GM20431 (cell line): ENCODE data around the gene CDH4.

Experiments
- in situ Hi-C: fragments of 300-500 bp; cut with MseI, MboI; formaldehyde crosslinking; loops from one replicate; pipeline ENCODE4 v1.15.0; 2020; ENCODE audit warnings: low sequenced_read_pairs; ENCODE audit not compliant: unreplicated experiment

CDH4 gene

GRCh38 chr20:61728786-61729770 is 477.0 kb downstream of the CDH4 start:
- in situ Hi-C loops = no loop called here

DNA sequence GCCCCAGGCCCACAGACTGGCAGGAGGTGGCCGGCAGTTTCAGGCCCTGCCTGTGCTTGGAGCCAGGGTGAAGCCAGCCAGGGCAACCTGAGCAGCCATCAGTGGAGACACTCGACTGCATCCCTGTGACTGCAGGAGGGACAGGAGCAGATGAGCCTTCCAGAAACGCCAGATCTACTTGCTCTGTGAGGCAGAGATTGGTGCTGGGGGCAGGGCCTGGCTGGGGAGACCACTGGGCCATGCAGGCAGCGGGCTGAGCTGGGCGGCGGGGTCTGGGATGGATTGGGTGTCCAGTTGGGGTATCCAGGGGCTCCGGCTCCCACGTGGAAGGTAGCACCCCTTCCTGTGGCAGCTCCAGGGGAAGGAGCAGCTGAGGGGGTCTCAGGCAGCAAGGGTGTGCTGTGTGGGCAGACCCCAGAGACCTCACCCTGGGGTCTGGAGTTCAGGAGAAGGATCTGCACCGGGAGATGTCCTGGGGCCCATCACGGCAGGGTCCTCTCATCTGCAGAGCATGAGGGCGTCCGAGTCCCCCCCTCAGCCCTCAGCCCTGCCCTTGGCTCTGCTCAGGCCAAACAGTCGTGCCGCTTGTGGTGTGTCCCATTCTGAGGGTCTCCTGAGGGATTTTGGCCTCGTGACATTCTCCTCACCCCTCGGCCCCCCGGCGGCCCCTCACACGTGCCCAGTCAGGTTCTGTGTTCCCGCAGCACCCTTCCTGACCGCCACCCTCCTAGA is 478.7 kb downstream of the CDH4 start:
- in situ Hi-C loops = no loop called here

DNA sequence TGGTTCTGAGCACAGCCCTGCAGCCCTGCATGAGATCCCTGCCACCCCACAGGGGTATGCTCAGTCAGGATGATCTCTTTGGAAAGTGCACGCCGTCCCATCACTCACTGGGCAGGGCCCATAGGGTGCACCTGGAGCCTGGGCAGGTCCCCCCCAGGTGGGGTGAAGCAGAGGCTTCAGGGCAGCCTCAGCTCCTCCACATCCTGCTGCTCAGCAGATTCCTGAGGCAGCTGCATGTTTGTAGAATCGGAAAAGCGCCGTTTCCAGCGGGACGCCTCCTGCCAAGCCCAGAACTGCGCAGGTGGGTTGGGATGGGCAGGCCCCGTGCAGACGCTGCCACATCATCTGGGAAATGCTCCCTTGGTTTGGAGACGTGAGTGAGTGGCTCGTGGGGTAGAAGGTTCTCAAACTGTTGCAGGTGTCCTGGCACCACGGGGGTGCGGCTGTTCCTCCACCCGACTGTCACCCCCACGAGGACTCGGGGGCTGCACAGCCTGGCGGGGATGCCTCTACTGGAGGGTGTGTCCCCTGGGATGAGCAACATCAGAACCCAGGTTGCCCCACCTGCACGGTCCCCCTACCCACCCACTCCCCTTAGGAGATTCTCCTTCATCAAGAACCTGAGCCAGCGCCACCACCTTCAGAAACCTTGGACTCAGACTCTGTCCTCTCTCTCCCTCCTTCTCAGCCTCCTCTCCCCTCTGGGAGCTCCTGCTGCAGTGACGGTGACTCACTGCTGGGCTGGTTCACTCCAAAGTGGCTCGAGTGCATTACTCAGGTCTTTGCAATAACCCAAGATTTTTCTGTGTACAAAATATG is 479.5 kb downstream of the CDH4 start:
- in situ Hi-C loops = no loop called here

- in situ Hi-C loops = no loop called here
Measured at GRCh38 chr20:61732511-61733210, 480.6 kb downstream of the CDH4 start.

GRCh38 chr20:61733216-61733615 is 481.2 kb downstream of the CDH4 start:
- in situ Hi-C loops = no loop called here

GRCh38 chr20:61733891-61734732 is 482.1 kb downstream of the CDH4 start:
- in situ Hi-C loops = no loop called here

DNA sequence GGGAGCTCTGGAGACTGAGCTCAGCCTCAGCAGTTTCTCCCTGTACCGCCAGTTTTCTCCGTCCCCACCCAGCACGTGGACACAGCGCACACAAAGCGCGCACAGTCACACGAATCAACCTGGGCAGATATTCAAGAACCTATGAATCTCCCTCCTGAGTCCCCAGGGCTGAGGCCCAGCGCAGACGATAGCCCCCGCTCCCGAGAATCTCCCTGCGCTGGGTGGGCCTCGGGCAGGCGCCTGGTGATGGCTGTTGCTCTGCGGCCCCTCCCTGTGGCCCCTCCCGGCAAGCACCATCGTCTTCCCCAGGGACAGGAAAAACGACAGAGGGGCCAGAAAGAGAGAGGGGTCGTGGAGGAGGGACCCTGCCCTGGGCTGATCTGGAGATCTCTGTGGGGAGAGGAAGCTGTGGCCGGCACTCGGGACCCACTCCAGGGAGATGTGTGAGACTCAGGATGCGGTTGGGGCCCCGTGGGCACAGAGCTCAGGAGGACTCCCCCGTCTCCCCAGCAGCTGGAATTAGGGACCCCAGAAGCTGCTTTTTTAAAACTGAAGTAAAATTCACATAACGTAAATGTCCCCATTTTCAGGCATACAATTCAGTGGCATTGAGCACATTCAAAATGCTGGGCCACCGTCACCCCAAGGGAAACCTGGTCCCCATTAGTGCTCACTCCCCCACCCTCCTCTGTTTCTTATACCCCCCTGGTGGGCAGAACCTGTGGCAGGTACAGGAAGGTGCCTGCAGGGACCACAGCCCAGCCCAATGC is 482.9 kb downstream of the CDH4 start:
- in situ Hi-C loops = no loop called here

DNA sequence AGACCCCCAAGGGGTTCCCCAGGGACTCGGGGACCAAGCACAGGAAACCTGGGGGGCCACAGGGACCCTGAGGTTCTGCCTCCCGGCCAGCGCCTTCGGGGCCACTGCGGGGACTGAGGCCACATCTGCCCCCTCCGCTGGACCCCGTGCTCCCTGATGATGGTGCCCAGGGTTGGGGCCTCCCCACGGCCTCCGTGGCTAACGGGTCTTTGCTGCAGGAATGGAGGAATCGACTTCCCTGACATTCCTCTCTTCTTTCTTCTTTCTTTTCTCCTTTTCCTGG is 483.4 kb downstream of the CDH4 start:
- in situ Hi-C loops = no loop called here

GRCh38 chr20:61736001-61736635 is 484.1 kb downstream of the CDH4 start:
- in situ Hi-C loops = no loop called here

- in situ Hi-C loops = no loop called here
Measured at GRCh38 chr20:61736751-61737310, 484.8 kb downstream of the CDH4 start.

- in situ Hi-C loops = no loop called here
Measured at GRCh38 chr20:61737346-61737745, 485.3 kb downstream of the CDH4 start.

GRCh38 chr20:61737812-61738443 is 485.9 kb downstream of the CDH4 start:
- in situ Hi-C loops = no loop called here

DNA sequence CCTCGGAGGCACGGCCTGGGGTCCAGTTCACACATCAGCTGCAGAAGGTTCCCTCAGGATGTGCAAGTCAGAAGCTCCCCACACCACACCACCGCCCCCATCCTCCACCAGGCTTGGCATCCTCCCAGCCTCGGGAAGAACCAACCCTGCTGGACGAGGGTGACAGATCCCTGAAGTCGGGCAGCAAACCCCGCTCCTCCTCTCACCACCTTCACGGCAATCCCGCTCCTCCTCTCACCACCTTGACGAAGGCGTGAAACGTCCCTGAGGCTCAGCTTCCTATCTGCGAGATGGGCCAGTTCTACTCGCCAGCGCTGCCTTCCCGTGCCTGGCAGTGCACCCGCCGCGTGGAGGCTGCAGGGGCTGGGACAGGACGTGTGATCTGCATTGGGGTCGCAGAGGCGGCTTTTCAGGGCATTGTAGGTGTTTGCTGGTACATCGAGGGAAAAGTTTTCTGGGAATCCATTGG is 486.6 kb downstream of the CDH4 start:
- in situ Hi-C loops = no loop called here

DNA sequence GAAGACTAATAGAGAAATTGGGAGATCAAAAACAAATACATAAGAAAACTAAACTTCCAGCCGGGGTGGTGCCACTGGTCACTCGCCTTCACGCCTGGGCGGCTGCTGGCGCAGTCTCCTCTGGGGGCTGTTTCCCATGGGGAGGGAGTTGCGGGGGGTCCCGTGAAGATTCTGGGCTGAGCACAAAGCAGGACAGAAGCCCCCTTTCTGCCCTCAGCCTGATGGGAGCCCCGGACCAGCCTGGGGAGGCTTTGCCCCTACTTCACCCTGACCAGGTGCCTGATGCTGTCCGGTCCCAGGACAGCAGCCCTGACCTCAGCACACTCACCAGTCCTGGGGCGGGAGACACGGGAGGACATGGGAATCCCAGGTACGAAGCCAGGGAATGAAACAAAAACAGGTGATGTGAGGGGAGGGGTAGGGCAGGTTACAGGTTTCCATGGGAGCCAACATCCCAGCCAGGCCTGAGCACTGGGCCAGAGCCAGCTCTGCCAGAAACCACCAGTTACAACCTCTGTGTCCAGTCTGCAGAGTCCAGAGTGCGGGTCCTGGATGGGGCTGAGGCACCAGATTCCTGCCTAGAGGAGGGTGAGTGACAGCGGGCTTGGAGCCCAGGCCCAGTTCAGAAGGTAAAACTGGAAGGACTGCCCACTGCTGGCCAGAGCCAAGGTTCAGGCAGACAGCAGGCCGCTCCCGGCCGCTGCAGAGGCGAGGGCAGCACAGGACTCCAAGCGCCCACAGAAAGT is 487.2 kb downstream of the CDH4 start:
- in situ Hi-C loops = no loop called here

DNA sequence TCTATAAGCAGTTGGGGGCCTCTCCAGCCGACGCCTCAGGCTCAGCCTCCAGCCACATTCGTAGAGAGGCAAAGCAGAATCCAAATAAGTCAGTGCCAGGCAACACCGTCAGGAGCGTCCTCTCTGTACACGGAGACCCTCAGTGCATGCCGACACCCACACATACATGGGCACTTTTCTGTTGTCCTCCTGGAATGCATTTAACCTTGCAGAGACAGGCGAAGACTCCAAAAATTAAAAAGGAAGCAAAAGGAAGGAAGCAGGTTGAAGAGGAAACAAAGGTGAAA is 487.7 kb downstream of the CDH4 start:
- in situ Hi-C loops = no loop called here

DNA sequence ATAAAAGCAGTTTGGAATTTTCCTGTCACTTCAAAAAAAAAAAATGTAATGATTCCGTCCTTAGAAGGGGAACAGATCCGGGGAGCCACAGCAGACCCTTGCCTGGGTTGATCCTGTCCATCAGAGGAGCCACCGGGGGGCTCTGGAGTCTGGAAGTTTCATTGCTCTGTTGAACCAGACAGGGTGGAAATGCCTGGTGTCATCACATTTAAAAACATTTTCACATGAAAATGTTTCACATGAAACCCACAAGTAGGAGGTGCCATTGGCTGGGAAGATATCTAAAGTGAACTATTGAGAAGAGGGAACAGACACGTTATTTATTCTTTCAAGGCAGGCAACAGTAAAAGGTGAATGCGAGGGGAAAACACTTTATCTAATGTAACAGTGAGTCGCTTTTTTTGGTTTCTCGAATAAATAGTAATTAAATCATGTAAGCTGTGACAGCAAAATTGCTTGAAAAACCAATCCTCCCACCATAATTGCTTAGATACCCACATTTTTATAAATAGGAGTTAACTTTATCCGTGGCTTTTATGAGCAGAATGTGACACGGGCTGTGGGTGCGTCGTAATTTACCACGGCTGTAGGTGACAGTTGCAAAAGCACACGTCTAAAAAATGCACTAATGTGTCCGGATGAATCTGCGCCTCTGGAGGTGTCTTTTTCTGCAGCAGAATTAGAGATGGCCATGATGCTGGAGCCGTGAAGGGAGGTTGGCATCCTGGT is 490.2 kb downstream of the CDH4 start:
- in situ Hi-C loops = no loop called here
